NCI-H460 (cell line): ENCODE measurements around the gene ACTR6. TPM values are rescaled to one million over a fixed set of nuclear protein-coding genes. Genes with fewer than 3 reads are reported as not detected.
"Not testable (repeated sequence)": the region's sequence is repeated elsewhere in the genome, so short reads cannot be mapped to it uniquely, and the experiment has no call there.

Source experiments
- DNase-seq: peaks from one replicate; pipeline ENCODE4 v3.0.0-alpha.2; 2016; ENCODE audit warnings: low read depth; ENCODE audit errors: extremely low read depth
- total RNA-seq: library from RNA; depleted of rRNA; stranded (reverse); fragments of >200 nt; shearing (Covaris generic); gene quantifications from 2 replicates; pipeline ENCODE4 v1.2.3, GENCODE V29; 2014

The ACTR6 gene
- total RNA-seq, 1 experiment from 2014 or later: 42.2 TPM

- DNase-seq: no peak
Observed at GRCh38 chr12:100215209-100215608, 14.6 kb downstream of the ACTR6 start.

GRCh38 chr12:100216337-100216736 lies 15.7 kb downstream of the ACTR6 start:
- DNase-seq: no peak

DNA sequence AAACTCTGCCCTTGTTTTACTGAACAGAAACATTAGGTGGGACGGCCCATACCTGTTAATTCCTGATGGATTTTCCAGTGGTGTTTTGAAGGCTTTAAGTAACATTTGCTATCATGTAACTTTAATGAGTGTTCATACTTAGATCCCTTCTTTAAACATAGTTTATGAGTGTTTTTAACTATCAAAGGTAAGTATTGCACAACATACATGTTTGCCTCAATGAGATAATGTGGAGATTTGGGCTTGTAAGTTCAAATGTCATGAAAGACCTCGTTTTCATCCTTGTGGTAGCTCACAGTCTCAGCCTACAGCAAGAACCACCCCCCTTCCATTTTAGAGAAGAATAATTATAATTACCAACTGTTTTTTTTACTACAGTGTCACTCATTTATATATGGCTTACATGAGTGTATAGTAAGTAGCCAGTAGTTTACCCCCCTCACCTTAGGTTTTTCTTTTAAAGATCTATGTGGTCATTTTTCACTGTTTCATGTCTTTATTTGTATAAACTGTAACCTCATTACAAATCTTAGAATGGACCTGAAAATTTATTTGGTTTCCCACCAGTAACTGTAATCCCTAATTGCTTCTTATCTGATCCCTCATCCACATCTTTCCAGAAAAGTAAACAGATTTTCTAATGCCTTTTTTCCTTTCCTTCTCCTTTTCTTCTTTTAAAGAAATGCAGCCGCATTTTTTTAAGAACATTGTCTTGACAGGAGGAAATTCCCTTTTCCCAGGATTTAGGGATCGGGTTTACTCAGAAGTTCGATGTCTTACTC lies 18.9 kb downstream of the ACTR6 start:
- DNase-seq: no peak

DNA sequence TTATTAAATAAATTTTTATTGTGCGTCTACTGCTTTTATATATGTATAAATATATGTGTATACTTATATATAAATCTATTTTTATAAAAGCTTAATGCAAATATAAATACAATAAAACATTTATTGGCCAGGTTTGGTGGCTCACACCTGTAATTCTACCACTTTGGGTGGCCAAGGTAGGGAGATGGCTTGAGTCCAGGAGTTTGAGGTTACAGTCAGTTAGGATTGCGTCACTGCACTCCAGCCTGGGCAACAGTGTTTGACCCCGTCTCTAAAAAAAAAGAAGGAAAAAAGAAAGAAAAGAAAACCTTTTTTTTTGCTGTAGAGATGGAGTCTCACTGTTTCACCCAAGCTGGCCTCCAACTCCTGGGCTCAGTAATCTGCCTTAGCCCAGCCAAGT lies 20.9 kb downstream of the ACTR6 start:
- DNase-seq: no peak

DNA sequence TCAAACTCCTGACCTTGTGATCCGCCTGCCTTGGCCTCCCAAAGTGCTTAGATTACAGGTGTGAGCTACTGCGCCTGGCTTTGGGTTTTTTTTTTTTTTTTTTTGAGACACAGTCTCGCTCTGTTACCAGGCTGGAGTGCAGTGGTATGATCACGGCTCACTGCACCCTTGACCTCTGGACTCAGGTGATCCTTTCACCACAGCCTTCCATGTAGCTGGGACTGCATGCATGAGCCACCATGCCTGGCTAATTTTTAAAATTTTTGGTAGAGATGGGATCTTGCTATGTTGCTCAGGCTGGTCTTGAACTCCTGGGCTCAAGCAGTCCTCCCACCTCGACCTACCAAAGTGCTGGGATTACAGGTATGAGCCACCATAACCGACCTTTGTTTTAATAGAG lies 21.6 kb downstream of the ACTR6 start:
- not testable (repeated sequence) for DNase-seq

- DNase-seq: no peak
Observed at GRCh38 chr12:100225491-100225890, 24.9 kb downstream of the ACTR6 start.

DNA sequence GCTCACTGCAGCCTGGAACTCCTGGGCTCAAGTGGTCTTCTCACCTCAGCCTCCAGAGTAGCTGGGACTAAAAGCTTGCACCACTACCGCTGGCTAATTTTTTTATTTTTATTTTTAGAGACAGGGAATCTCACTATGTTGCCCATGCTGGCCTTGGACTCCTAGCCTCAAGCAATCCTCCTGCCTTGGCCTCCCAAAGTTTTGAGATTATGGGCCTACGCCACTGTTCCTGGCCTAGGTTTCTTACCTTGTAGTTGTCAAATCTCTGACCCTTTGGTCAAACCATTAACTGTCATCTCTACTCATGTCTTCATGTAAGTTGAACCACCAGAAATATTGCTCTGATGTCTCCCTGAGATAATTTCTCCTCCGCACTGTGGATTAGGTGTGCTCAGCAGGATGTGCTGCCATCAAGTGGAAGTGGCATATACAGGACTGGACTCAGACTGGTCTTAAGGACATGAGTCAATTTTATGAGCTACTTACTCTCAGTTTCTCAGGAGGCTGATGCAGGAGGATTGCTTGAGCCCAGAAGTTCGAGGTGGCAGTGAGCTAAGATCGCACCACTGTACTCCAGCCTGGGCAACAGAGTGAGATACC lies 28.5 kb downstream of the ACTR6 start:
- DNase-seq: peak; percentile 21

GRCh38 chr12:100229876-100230275 lies 29.3 kb downstream of the ACTR6 start:
- no peak for DNase-seq

DNA sequence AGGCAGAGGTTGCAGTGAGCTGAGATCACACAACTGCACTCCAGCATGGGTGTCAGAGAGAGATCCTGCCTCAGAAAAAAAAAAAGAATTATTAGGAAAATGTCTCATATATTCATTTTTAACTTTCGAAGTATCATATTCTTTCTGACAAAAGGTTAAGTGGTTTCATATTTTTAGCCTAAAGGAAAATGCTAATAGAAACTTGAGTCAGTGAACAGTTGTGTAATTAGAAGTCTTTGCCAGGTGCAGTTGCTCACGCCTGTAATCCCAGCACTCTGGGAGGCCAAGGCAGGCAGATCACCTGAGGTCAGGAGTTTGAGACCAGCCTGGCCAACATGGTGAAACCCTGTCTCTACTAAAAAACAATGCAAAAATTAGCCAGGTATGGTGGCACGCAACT lies 31.3 kb downstream of the ACTR6 start:
- DNase-seq: not testable (repeated sequence)

- no peak for DNase-seq
Observed at GRCh38 chr12:100234166-100234565, 33.6 kb downstream of the ACTR6 start.

DNA sequence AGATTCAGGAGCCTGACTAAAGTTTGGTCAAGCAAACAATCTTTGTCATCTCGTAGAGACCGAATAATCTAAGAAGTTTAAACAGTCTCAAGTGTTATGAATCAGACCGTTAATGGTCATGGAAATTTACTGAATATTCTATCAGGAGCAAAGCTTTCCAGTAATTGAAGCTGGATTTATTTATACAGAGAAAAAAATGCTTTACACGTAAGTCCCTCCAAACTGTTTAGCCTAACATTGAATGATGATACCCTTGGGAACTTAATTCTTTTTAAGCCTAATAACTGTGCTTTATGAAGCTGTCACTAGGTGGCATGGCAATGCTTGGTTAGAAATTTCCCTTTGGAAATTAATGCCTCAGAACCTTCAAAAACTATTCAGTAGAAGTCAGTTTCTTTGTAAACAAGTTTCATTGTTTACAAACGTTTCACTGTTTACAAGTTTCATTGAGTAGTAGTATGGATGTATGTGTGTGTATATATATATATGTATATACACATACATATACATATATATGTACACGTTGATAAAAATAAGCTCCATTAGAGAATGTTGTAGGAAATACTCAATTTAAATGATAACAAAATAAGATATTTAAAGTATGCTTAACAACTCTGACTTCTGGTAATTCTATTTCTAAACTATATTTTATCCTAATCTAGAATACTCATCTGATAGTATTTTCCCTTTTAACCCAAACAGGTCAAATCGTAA lies 34.1 kb downstream of the ACTR6 start:
- DNase-seq: peak; percentile 42

- no peak for DNase-seq
Observed at GRCh38 chr12:100238801-100239200, 38.2 kb downstream of the ACTR6 start.

DNA sequence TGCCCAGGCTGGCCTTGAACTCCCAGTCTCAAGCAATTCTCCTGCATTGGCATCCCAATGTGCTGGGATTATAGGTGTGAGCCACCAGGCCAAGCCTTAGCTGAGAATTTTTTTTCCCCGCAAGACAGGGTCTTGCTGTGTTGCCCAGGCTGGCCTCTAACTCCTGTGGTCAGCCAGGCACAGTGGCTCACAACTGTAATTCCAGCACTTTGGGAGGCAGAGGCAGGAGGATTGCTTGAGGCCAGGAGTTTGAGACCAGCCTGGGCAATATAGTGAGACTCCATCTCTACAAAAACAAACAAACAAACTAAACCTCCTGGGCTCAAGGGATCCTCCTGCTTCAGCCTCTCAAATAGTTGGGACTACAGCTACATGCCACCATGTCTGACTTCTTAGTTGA lies 39.0 kb downstream of the ACTR6 start:
- no peak for DNase-seq

DNA sequence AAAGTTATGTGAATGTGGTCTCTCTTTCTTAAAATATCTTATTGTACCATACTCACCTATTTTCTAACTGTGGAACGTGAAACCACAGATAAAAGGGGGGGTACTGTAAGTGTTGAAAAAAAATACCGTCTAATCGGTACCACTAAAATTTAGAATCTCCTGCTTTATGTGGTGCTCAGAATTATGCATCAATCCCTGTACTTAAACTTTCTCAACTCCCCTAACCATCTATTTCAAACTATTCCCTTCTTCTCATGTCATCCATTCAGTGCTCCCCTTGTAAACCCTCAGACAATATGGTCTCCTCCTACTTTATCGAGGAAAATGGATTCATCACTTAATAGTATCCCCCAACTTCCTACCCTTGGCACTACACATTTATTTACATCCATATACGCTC lies 42.5 kb downstream of the ACTR6 start:
- no peak for DNase-seq

DNA sequence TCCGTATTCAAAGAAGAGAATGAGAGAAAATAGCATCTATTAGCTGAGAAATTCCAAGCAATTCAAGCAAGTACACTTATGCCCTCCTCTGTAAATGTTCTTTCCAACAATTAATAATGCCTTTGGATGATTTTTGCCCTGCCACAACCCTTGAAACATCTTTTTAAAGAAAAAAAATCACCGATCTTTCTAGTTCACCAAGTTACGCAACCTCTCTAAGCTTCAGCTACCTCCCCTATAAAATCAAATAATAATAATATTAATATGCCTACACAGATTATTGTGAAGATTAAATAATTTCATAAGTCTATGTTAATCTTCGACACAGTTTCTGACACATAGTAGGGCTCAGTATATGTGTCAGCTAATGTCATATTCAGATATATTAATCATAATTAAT lies 47.1 kb downstream of the ACTR6 start:
- DNase-seq: no peak

- DNase-seq: no peak
Observed at GRCh38 chr12:100248886-100249285, 48.3 kb downstream of the ACTR6 start.

DNA sequence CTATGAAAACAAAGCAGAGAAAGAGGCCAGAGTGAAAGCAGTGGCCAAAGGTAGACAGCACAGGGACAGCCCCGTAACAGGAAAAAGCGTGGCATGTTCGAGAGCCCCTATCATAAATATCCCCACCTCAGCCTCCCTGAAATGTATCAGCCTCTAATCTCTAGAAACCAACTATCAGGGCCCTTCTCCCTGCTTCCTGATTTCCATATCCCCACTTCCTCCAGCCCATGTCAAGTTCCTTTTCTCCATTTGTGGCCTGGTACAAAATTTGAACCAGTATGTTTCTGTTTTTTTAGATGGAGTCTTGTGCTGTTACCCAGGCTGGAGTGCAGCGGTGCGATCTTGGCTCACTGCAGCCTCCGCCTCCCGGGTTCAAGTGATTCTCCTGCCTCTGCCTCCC lies 49.3 kb downstream of the ACTR6 start:
- DNase-seq: no peak

DNA sequence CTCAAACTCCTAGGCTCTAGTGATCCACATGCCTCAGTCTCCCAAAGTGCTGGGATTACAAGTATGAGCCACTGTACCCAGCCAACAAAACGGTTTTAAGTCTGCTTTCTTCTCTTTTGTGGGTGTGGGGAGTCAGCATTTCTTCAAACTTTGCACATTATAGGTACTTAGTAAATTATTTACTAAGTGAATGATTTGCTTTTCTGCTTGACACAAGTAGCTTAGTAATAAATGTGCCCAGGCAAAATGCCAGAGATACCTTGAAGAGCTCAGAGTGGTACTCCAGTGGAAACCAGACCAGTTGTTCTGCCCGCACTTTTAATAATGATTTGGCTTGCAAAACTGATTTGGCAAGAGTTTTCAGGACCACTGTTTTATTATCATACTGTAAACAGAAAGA lies 51.3 kb downstream of the ACTR6 start:
- DNase-seq: no peak

DNA sequence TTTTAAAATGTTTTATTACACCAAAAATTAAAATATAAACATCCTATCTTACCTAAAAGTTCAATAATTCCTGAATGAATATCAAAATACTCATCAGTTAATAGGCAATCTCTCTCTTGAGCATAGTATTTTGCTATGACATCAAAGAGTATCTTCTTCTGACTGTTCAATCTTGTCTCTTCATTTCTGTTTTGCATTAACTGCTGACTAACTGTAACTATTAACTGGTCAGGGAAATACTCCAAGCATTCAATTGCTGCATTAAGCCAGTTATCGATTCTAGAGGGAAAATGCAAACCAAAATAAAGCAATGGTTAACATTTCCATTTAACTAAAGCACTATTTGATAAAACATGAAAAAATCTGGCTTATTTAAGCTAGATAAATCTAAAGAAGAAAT lies 52.8 kb downstream of the ACTR6 start:
- DNase-seq: no peak

GRCh38 chr12:100254876-100255275 lies 54.3 kb downstream of the ACTR6 start:
- no peak for DNase-seq

- no peak for DNase-seq
Observed at GRCh38 chr12:100258127-100258526, 57.5 kb downstream of the ACTR6 start.

DNA sequence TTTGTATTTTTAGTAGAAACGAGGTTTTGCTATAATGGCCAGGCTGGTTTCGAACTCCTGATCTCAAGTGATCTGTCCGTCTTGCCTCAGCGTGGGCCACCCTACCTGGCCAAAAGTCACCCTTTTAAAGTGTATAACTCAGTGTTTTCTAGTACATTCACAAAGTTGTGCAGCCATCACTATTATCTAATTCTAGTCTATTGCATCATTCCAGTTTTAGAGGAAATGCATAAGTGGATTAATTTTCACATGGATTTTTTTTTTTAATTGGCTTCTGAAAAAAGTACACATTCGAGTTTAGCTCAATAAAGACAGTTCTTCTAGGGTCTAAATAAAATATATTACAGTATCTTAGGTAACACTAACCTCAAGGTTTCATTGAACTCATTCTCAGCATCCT lies 62.5 kb downstream of the ACTR6 start:
- DNase-seq: no peak
